HUES6 (cell line): Measurements from ENCODE around the gene PARP4.
"Not testable (repeated sequence)": the region's sequence is repeated elsewhere in the genome, so short reads cannot be mapped to it uniquely, and the experiment has no call there.

Experiments
- H3K27ac ChIP-seq: 2 replicates; pipeline ENCODE4 v1.7.0; 2013; ENCODE audit warnings: low read depth, mild to moderate bottlenecking, low read length, inconsistent platforms
- H3K27me3 ChIP-seq: 2 replicates; pipeline ENCODE4 v1.6.1; 2013; ENCODE audit warnings: low read length; ENCODE audit not compliant: control insufficient read depth, insufficient read depth
- H3K36me3 ChIP-seq: 2 replicates; pipeline ENCODE4 v1.6.1; 2013; ENCODE audit warnings: low read length; ENCODE audit not compliant: control insufficient read depth, insufficient read depth
- H3K4me1 ChIP-seq: 2 replicates; pipeline ENCODE4 v1.6.1; 2013; ENCODE audit warnings: low read length; ENCODE audit not compliant: control insufficient read depth, insufficient read depth
- H3K4me3 ChIP-seq: 2 replicates; pipeline ENCODE4 v1.5.1; 2013; ENCODE audit warnings: low read depth, low read length
- H3K9ac ChIP-seq: one replicate; pipeline ENCODE4 v1.6.1; 2013; ENCODE audit warnings: mild to moderate bottlenecking, low read length
- H3K9me3 ChIP-seq: 2 replicates; pipeline ENCODE4 v1.6.1; 2013; ENCODE audit warnings: low read depth, low read length; ENCODE audit not compliant: control insufficient read depth, insufficient read depth

The PARP4 gene

DNA sequence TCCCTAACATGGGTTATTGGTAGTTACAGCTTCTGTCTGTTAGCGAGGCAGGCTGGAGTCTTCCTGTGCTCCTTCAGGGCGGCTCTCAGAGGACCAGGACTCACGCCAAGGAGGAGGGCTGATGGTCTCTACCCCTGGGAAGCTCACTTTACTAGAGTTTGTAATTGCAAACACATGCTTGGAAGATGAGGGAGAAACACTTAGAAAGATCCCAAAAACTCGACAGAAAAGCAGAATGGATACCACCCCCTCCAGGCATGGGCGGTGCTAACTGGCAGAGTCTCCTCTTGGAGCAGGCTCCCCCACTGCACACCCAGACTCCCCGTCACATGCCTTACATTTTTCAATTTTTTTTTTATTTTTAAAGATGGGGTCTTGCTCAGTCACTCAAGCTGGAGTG, 62.0 kb downstream of the PARP4 start:
- Histone ChIP-seq H3K36me3 (peaks cover 49% of the 10 kb centered on the region), H3K27ac (no peak overlapping the region)

DNA sequence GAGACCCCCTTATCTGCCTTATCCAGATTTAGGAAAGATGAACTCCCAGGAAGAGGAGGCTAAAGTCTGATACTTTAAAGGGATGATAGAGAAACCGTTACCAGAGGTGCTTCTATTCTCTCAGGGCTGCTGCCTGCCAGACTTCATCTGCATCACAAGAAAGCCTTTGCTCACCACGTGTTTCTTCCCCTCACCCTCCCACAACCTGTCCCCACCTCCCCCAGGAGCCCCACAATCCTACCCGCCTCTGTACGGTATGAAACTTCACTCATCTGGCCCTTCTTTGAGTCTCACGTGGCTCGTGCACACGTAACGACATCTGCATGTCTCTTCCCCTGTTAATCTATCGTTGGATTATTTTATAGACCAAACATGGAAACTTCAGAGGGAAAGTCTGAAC, 67.7 kb downstream of the PARP4 start:
- not testable (repeated sequence) for H3K9me3 ChIP-seq

More for the DNA sequence above, 62.0 kb downstream of the PARP4 start:
- Histone ChIP-seq H3K4me3 (no peak overlapping the region), H3K27me3 (no peaks in the 10 kb centered on the region), H3K9me3 (no peaks in the 10 kb centered on the region), H3K9ac (no peak overlapping the region), H3K4me1 (no peaks in the 10 kb centered on the region)

DNA sequence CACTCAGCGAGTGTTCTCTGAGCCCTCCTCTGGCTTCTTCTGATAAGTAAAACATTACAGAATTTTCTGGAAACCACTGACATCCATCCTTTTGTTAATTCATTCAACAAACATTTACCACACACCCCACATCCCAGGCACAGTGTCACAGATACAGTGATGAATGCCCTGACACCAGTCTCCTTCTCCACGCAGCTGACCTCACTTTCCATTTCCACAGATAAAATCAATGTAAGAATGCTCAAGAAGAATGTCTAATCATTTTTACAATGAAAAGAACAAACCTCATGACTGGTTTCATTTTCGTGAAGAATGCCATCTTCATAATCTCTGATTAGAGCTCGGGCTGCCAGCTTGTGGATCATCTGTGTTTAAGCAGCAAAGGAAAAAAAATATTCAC, 69.2 kb downstream of the PARP4 start:
- H3K9me3 ChIP-seq: no peaks in the 10 kb centered on the region
- H3K27me3 ChIP-seq: no peaks in the 10 kb centered on the region
- no peak overlapping the region for H3K27ac ChIP-seq
- no peak overlapping the region for H3K4me3 ChIP-seq
- H3K9ac ChIP-seq: no peak overlapping the region
- peaks cover 61% of the 10 kb centered on the region for H3K36me3 ChIP-seq
- H3K4me1 ChIP-seq: peaks cover 4% of the 10 kb centered on the region; the same call in 1 of the 2 replicates

More for the DNA sequence above, 67.7 kb downstream of the PARP4 start:
- not testable (repeated sequence) for H3K27me3 ChIP-seq, H3K4me3 ChIP-seq, H3K4me1 ChIP-seq, H3K9ac ChIP-seq, H3K27ac ChIP-seq
- H3K36me3 ChIP-seq: peaks cover 56% of the 10 kb centered on the region

DNA sequence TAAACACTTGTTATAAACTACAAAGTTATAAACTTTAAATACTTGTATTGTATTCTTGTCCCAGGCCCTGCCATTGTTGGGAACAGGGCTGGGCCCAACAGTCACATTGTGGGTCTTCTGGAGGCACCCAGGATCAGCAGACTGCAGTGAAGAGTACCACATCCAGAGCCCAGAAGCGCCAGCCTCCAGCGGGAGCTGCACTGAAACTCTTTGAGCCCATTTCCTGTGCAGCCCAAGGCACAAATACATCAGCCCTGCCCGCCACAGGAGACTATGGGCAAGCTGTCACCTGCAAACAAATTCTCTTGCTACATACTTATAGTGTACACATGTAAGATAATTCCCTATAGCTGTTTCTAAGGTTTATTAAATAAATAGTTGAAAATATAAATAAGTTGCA, 86.5 kb downstream of the PARP4 start:
- not testable (repeated sequence) for H3K27me3 ChIP-seq, H3K4me1 ChIP-seq, H3K9ac ChIP-seq, H3K4me3 ChIP-seq, H3K27ac ChIP-seq, H3K9me3 ChIP-seq
- peaks cover 23% of the 10 kb centered on the region for H3K36me3 ChIP-seq

DNA sequence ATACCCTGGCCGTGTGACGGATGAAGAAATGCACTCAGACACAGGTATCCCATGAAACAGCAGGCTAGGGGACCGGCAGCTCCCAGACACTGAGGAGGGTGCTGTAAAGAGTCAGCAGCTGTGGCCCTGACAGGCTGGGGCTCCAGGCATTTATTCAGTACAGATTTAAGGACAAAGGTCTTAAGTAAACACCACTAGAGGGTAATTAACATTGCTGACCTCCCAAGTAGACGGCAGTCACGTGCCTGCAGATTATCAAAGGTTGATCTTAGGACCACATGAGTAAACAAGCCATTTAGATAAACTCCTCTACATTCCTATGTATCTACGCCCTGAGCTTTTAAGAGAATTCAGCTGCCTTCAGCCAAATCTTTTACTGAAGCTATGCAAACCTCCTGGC, 92.9 kb downstream of the PARP4 start:
- H3K4me3 ChIP-seq, H3K9me3 ChIP-seq, H3K9ac ChIP-seq, H3K27me3 ChIP-seq, H3K4me1 ChIP-seq, H3K36me3 ChIP-seq, H3K27ac ChIP-seq: not testable (repeated sequence)

DNA sequence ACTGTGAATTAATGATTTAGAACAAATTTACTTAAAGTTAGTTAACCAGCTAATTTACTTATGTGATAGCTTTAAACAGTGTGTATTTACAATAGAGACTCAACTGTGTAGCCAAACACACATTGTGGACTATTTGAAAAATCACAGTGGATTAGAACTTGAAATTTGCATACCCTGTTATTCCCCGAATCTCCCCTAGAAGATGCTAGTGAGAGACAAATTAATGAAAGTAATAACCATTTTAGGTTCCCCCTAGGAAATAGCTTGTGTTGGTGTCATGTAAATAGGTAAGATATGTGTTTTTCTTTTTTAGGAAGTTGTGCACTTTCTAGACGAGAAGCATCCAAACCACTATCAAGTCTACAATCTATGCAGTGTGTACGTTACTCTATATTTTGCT, 104.7 kb downstream of the PARP4 start:
- H3K27me3 ChIP-seq: no peaks in the 10 kb centered on the region
- H3K4me1 ChIP-seq: no peaks in the 10 kb centered on the region
- H3K27ac ChIP-seq: no peak overlapping the region
- no peaks in the 10 kb centered on the region for H3K9me3 ChIP-seq
- no peaks in the 10 kb centered on the region for H3K36me3 ChIP-seq
- no peak overlapping the region for H3K4me3 ChIP-seq
- H3K9ac ChIP-seq: no peak overlapping the region

DNA sequence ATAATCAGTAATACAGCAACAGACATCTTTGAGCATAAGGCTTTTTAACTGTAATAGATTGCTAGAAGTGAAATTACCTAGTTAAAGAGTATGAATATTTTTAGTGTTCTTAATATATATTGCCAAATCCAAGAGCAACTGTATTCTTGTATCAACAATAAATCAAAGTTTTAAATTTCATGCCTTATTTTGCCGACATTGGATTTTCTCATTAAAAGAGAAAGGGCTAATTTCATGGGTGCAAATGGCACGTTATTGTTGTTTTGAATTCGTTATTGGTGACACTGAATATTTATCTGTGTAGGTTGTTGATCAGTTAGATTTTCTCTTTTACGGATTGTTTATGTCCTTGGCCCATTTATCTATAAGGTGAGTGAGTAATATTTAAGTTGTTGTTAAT, 106.1 kb downstream of the PARP4 start:
- Histone ChIP-seq H3K9me3 (no peaks in the 10 kb centered on the region), H3K27ac (no peak overlapping the region), H3K4me3 (no peak overlapping the region), H3K27me3 (no peaks in the 10 kb centered on the region), H3K9ac (no peak overlapping the region), H3K4me1 (no peaks in the 10 kb centered on the region), H3K36me3 (no peaks in the 10 kb centered on the region)

DNA sequence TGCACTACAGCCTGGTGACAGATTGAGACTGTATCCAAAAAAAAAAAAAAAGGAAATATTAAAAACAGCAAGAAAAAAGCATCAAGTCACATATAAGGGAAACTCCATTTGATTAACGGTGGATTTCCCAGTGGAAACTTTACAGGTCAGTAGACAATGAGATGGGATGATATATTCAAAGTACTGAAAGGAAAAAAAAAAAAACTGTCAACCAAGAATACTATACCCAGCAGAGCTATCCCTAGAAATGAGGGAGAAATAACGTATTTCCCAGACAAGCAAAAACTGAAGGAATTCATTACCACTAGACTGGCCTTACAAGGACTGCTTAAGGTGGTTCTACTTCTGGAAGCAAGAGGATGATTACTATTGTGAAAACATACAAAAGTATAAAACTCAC, 115.8 kb downstream of the PARP4 start:
- Histone ChIP-seq H3K9me3 (peaks cover 10% of the 10 kb centered on the region), H3K27ac (no peak overlapping the region), H3K4me1 (no peaks in the 10 kb centered on the region), H3K4me3 (no peak overlapping the region), H3K36me3 (no peaks in the 10 kb centered on the region), H3K9ac (no peak overlapping the region), H3K27me3 (no peaks in the 10 kb centered on the region)

DNA sequence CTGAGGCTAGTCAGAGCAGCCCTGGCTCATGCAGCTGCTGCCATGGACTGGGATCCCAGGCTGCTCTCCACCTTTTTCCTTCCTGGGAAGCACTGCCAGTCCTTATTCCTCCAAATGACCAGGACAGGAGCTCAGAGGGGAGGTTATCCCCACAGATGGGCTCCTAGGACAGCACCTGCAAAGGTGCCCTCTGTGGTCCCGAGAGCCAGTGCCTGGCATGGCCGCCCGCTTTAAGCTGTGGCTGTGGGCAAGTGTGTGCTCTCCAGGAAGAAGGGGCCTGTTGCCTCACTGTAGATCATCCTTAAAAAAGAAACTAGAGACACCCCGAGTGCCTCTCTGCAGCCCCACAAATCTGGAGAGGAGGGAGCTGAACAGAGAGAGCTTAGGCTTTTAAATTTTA, 119.6 kb downstream of the PARP4 start:
- no peak overlapping the region for H3K9ac ChIP-seq
- no peaks in the 10 kb centered on the region for H3K4me1 ChIP-seq
- H3K36me3 ChIP-seq: no peaks in the 10 kb centered on the region
- no peaks in the 10 kb centered on the region for H3K27me3 ChIP-seq
- no peak overlapping the region for H3K27ac ChIP-seq
- no peak overlapping the region for H3K4me3 ChIP-seq
- peaks cover 10% of the 10 kb centered on the region for H3K9me3 ChIP-seq

DNA sequence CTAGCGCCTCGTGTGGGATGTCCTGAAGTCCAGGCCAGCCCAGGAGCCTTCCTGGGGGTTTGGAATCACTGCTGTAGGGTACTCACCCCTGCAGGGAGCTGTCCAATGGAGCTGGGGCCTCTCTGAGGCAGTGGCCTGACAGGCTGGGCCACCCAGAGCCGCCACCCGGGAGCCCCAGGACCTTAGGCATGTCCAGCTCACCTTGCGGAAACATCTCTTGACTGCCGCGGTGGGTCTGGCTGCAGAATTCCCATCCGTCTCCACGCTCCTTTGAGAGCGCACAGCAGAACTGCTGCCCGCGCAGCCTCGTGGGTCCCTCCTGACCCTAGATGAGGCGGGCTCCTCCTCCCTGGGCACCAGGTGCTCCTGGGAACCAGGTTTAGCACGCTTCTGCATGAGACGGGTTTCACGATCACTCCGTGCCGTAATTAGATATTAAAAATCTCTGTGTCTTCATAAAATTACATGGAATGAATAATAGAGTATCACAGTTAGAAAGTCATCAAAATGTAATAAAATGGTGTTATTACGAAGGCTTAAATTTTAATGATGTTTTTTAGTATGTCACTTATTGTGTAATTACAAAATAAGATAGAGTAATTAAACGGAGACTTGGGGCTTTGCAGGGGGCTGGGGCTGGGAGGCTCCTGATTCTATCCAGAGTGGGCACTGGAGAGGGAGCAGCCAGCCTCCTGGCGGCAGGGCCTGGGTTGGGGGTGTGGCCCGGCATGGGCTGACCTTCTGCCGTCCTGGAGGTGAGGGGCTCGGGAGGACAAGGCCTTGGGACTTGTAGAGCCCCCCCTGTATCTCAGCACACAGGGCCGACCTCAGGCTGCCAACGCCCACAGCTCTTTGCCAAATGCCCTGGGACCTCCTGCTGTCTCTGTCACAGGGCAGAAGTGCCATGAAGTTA, 120.6 kb downstream of the PARP4 start:
- H3K4me3 ChIP-seq, H3K9ac ChIP-seq, H3K4me1 ChIP-seq, H3K27ac ChIP-seq, H3K36me3 ChIP-seq, H3K27me3 ChIP-seq, H3K9me3 ChIP-seq: not testable (repeated sequence)

DNA sequence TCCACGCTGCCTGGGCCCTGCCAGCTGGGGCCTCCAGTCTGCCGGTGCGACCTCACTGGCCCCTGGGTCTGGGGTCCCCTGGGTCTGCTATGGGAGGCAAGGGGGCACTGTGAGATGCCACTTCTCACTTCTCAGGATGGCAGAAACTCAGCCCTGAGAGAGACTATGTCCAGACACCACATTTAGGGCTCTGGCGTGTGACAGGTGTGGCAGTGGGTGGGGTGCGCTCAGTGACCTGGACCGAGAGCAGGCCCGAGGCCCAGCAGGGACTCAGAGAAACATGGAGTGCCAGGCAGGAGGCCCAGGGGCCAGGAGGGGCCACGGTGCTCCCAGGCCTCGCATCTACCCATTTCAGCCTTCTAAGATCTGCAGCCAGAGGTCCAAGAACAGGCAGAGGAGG, 121.8 kb downstream of the PARP4 start:
- H3K27me3 ChIP-seq, H3K4me3 ChIP-seq, H3K4me1 ChIP-seq, H3K9me3 ChIP-seq, H3K36me3 ChIP-seq, H3K9ac ChIP-seq, H3K27ac ChIP-seq: not testable (repeated sequence)
